HG03442 (cell line): ENCODE results near the gene C5orf24.
"Not testable (repeated sequence)": the region's sequence is repeated elsewhere in the genome, so short reads cannot be mapped to it uniquely, and the experiment has no call there.

ENCODE experiments used
- ATAC-seq: cut with Tn5 transposase; IDR thresholded peaks from one replicate; pipeline ENCODE4 v1.9.1; 2021; ENCODE audit warnings: mild to moderate bottlenecking, moderate library complexity; ENCODE audit not compliant: unreplicated experiment

Gene C5orf24

GRCh38 chr5:134856465-134856864 is 10.7 kb downstream of the C5orf24 start:
- ATAC-seq, result not testable (repeated sequence)

GRCh38 chr5:134857401-134857800 is 11.6 kb downstream of the C5orf24 start:
- no peak for ATAC-seq

- no peak for ATAC-seq
Observed at GRCh38 chr5:134864707-134865106, 18.9 kb downstream of the C5orf24 start.

GRCh38 chr5:134873494-134873893 is 27.7 kb downstream of the C5orf24 start:
- ATAC-seq, result no peak

- ATAC-seq, result peak; percentile 82
Observed at GRCh38 chr5:134873987-134874830, 28.4 kb downstream of the C5orf24 start, which contains the start of gene TXNDC15. TXNDC15 (plus strand) TSS chr5:134874371; CDS start chr5:134874428, 57 bp downstream.

- no peak for ATAC-seq
Observed at GRCh38 chr5:134874831-134875655, 29.3 kb downstream of the C5orf24 start.

- ATAC-seq, result peak; percentile 35
Observed at GRCh38 chr5:134877159-134877558, 31.4 kb downstream of the C5orf24 start.

GRCh38 chr5:134878403-134878802 is 32.6 kb downstream of the C5orf24 start:
- ATAC-seq, result no peak

- no peak for ATAC-seq
Observed at GRCh38 chr5:134879456-134879855, 33.7 kb downstream of the C5orf24 start.

- ATAC-seq, result not testable (repeated sequence)
Observed at GRCh38 chr5:134880937-134881336, 35.2 kb downstream of the C5orf24 start.

GRCh38 chr5:134881711-134882110 is 35.9 kb downstream of the C5orf24 start:
- not testable (repeated sequence) for ATAC-seq

GRCh38 chr5:134887593-134888159 is 41.9 kb downstream of the C5orf24 start:
- ATAC-seq, result no peak

- no peak for ATAC-seq
Observed at GRCh38 chr5:134889335-134889734, 43.6 kb downstream of the C5orf24 start.

GRCh38 chr5:134891473-134891872 is 45.7 kb downstream of the C5orf24 start:
- no peak for ATAC-seq

GRCh38 chr5:134892282-134892681 is 46.5 kb downstream of the C5orf24 start:
- ATAC-seq, result no peak

- ATAC-seq, result no peak
Observed at GRCh38 chr5:134892926-134893325, 47.2 kb downstream of the C5orf24 start.

- no peak for ATAC-seq
Observed at GRCh38 chr5:134893748-134894505, 48.2 kb downstream of the C5orf24 start.

- ATAC-seq, result no peak
Observed at GRCh38 chr5:134902071-134902801, 56.5 kb downstream of the C5orf24 start.

- ATAC-seq, result peak; percentile 77
Observed at GRCh38 chr5:134904610-134905245, 59.0 kb downstream of the C5orf24 start, which contains the start of gene PCBD2. PCBD2 (plus strand) TSS chr5:134905131; CDS start chr5:134905140, 9 bp downstream.
